IPS DF 6.9 (cell line): ENCODE data around the gene TTBK2.

ENCODE experiments used
- DNase-seq: peaks from one replicate; pipeline ENCODE4 v3.0.0-alpha.2; 2013; ENCODE audit warnings: low read depth, low spot score
- H3K27ac ChIP-seq: one replicate; pipeline ENCODE4 v1.5.1; 2013; ENCODE audit warnings: low read length, control low read depth
- H3K27me3 ChIP-seq: 2 replicates; pipeline ENCODE4 v1.6.1; 2013; ENCODE audit warnings: mild to moderate bottlenecking, low read length; ENCODE audit not compliant: control insufficient read depth, insufficient read depth
- H3K36me3 ChIP-seq: 2 replicates; pipeline ENCODE4 v1.6.1; 2013; ENCODE audit warnings: low read length; ENCODE audit not compliant: control insufficient read depth, insufficient read depth
- H3K4me1 ChIP-seq: 2 replicates; pipeline ENCODE4 v1.6.1; 2013; ENCODE audit warnings: low read length; ENCODE audit not compliant: control insufficient read depth, insufficient read depth
- H3K4me3 ChIP-seq: 2 replicates; pipeline ENCODE4 v1.5.1; 2013; ENCODE audit warnings: mild to moderate bottlenecking, low read length
- H3K9me3 ChIP-seq: 2 replicates; pipeline ENCODE4 v1.6.1; 2013; ENCODE audit warnings: low read length, inconsistent platforms; ENCODE audit not compliant: control insufficient read depth, insufficient read depth
- WGBS: extraction: QIAGEN DNeasy Blood & Tissue Kit; methylation state at CpG from one replicate; pipeline ENCODE4 v1.1.7; 2013; ENCODE audit warnings: mixed read lengths, missing lambda C conversion rate; ENCODE audit not compliant: insufficient read length, insufficient coverage; 5-methylcytosine and 5-hydroxymethylcytosine counted together

Gene TTBK2

DNA sequence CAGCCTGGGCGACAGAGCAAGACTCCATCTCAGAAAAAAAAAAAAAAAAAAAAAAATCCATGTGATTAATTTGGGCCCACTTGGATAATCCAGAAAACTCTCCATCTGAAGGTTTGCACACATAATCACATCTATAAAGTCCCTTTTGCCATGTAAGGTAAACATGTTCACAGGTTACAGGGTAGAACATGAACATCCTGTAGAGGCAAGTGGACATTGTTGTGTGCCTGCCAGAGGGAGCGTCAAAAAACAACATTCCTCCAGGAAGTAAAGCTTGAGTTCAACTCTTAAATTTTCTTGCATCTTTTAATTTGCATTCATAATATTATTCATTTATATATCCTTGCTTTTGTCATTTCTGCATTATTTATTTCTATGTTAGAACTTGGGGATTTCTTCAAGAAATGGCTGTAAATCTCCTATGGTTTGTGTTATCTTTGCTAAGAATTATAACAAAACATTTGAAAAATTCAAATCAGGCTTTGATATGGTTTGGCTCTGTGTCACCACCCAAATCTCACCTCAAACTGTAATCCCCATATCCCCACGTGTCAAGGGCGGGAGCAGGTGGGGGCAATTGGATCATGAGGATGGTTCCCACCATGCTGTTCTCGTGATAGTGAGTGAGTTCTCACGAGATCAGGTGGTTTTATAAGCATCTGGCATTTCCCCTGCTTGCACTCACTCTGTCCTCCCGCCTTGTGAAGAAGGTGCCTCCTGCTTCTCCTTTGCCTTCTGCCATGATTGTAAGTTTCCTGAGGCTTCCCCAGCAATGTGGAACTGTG is 11.3 kb upstream of the TTBK2 start:
- H3K36me3 ChIP-seq: no peaks in the 10 kb centered on the region
- no peak overlapping the region for H3K4me3 ChIP-seq
- no peaks in the 10 kb centered on the region for H3K4me1 ChIP-seq
- H3K9me3 ChIP-seq: no peaks in the 10 kb centered on the region
- no CpG with 5 or more reads among the region's 7 CpGs for WGBS
- no peaks in the 10 kb centered on the region for H3K27me3 ChIP-seq
- no peak overlapping the region for H3K27ac ChIP-seq
- DNase-seq: no peak

DNA sequence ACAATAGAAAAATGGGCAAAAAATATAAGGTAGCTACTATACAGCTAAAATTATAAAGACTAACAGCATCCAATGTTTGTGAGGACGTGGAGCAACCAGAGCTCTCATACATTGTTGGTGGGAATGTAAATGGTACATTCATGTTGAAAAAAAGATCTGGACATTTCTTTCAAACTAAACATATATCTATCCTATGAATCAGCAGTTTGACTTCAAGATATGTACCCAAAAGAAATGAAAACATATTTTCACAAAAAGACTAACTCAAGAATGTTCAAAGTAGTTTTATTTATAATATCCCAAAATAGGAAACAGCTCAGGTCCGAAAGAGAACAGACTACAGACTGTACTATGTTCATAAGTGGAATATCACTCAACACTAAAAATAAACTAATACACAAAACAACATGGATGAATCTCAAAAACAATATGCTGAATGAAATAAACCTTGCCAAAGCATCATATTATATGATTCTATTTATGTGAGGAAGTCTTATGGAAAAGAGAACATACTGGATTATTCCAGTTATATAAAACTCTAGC is 8.8 kb upstream of the TTBK2 start:
- H3K4me3 ChIP-seq: no peak overlapping the region
- no peaks in the 10 kb centered on the region for H3K27me3 ChIP-seq
- no CpG with 5 or more reads among the region's 2 CpGs for WGBS
- no peak overlapping the region for H3K27ac ChIP-seq
- DNase-seq: no peak
- H3K9me3 ChIP-seq: no peaks in the 10 kb centered on the region
- H3K4me1 ChIP-seq: no peaks in the 10 kb centered on the region
- no peaks in the 10 kb centered on the region for H3K36me3 ChIP-seq

DNA sequence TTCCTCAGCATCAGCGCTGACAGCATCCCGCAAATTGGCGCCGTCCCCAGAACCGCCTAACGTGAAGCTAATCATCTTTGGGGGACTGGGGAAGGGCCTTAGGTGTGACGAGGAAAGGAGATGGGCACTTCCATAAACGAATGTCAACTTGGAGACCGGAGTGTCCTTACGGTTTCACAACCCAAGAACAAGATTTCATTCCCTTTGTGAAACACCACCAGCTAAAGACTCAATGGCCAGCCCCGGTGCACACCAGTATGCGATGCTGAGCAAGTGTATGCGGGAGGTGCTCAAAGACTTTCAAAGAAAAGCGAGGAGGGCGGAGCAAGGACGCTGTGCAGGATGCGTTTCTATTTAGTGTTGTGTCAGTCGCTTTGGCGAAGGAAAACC is 759 bp upstream of the TTBK2 start:
- no peak for DNase-seq
- H3K27ac ChIP-seq: no peak overlapping the region

GRCh38 chr15:42919799-42920518 is 619 bp downstream of the TTBK2 start:
- Histone ChIP-seq H3K36me3 (no peaks in the 10 kb centered on the region), H3K27me3 (no peaks in the 10 kb centered on the region), H3K4me1 (no peaks in the 10 kb centered on the region), H3K27ac (no peak overlapping the region), H3K9me3 (no peaks in the 10 kb centered on the region), H3K4me3 (peak overlapping the region; percentile 63)
- no CpG with 5 or more reads among the region's 40 CpGs for WGBS
- DNase-seq: no peak

More for the DNA sequence above, 759 bp upstream of the TTBK2 start:
- H3K4me1 ChIP-seq: no peaks in the 10 kb centered on the region
- no peaks in the 10 kb centered on the region for H3K36me3 ChIP-seq
- peak overlapping the region; percentile 36; the same call in 1 of the 2 replicates for H3K4me3 ChIP-seq
- no peaks in the 10 kb centered on the region for H3K9me3 ChIP-seq
- WGBS: no CpG with 5 or more reads among the region's 19 CpGs
- H3K27me3 ChIP-seq: no peaks in the 10 kb centered on the region

DNA sequence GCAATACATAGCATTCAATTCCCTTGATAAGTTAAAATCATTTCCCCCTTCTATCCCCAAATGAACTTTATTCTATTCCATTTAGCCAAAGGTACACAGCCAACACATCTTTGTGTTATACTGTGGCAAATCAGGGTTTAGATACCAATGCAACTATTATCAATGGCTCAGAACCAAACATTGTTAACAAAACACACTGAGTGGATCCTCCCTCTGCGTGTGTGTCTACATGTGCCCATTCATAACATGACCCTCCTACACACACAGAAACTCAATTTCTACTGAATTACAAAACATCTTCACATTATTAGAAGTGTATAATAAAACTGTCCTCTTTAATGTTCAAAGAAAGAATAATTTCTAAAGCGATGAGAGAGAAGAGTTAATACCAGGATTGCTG is 1.3 kb downstream of the TTBK2 start:
- no peaks in the 10 kb centered on the region for H3K4me1 ChIP-seq
- no peak overlapping the region for H3K27ac ChIP-seq
- H3K27me3 ChIP-seq: no peaks in the 10 kb centered on the region
- H3K36me3 ChIP-seq: no peaks in the 10 kb centered on the region
- no peaks in the 10 kb centered on the region for H3K9me3 ChIP-seq
- no CpG with 5 or more reads among the region's 2 CpGs for WGBS
- no peak for DNase-seq
- H3K4me3 ChIP-seq: no peak overlapping the region

GRCh38 chr15:42918047-42918446 is 2.5 kb downstream of the TTBK2 start:
- WGBS: no CpG with 5 or more reads among the region's 5 CpGs

GRCh38 chr15:42915654-42916315 is 4.8 kb downstream of the TTBK2 start:
- H3K9me3 ChIP-seq: no peaks in the 10 kb centered on the region
- H3K4me3 ChIP-seq: no peak overlapping the region
- no peaks in the 10 kb centered on the region for H3K27me3 ChIP-seq
- no CpG with 5 or more reads among the region's 3 CpGs for WGBS
- no peaks in the 10 kb centered on the region for H3K4me1 ChIP-seq
- H3K36me3 ChIP-seq: no peaks in the 10 kb centered on the region
- no peak for DNase-seq
- H3K27ac ChIP-seq: no peak overlapping the region

More at GRCh38 chr15:42918047-42918446, 2.5 kb downstream of the TTBK2 start:
- H3K9me3 ChIP-seq: no peaks in the 10 kb centered on the region
- no peak for DNase-seq
- H3K4me1 ChIP-seq: no peaks in the 10 kb centered on the region
- no peaks in the 10 kb centered on the region for H3K27me3 ChIP-seq
- no peaks in the 10 kb centered on the region for H3K36me3 ChIP-seq
- no peak overlapping the region for H3K27ac ChIP-seq
- no peak overlapping the region for H3K4me3 ChIP-seq

- Histone ChIP-seq H3K36me3 (no peaks in the 10 kb centered on the region), H3K4me3 (no peak overlapping the region), H3K9me3 (no peaks in the 10 kb centered on the region), H3K27me3 (no peaks in the 10 kb centered on the region), H3K27ac (no peak overlapping the region), H3K4me1 (no peaks in the 10 kb centered on the region)
- DNase-seq: no peak
- no CpG with 5 or more reads among the region's 5 CpGs for WGBS
These were observed 5.7 kb downstream of the TTBK2 start for GRCh38 chr15:42914728-42915497.

DNA sequence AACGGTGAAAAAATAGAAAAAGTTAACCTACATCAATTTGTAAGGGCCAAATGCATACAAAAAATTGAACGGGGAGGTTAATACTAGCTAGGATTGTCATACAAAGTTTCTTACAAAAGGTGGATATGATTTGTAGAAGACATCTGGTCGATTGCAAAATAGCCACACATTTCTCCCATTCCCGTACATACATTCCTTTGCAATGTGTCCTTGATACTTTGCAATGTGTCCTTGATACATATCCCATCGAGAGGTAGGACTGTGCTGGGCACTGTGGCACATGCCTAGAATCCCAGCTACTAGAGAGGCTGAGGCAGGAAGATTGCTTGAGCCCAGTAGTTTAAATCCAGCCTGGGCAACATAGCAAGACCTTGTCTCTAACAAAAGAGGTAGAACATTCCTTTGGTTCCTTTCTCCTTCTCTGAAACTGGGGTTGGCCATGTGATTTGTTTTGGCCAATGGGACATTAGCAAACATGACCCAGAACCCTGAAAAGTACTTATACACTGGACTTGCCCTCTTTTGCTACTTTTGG is 9.5 kb downstream of the TTBK2 start:
- Histone ChIP-seq H3K27me3 (no peaks in the 10 kb centered on the region), H3K4me1 (no peaks in the 10 kb centered on the region), H3K36me3 (no peaks in the 10 kb centered on the region), H3K27ac (no peak overlapping the region), H3K4me3 (no peak overlapping the region), H3K9me3 (no peaks in the 10 kb centered on the region)
- DNase-seq: no peak
- no CpG with 5 or more reads among the region's 5 CpGs for WGBS
